Liver (tissue), 9 donors: ENCODE data around the gene CHTOP. TPM values are rescaled to one million over a fixed set of nuclear protein-coding genes. Genes with fewer than 3 reads are reported as not detected.

Experiments used
- DNase-seq: peaks from one replicate; pipeline ENCODE4 v3.0.0-alpha.2; 2017; ENCODE audit warnings: low spot score
- H3K27ac ChIP-seq, 2 donors: one replicate each; pipeline ENCODE4 v1.7.0; 2013; ENCODE audit warnings: inconsistent platforms in 2 of 2, low read length in 2 of 2, control low read depth in 1 of 2, low read depth in 1 of 2, mild to moderate bottlenecking in 1 of 2
- H3K27me3 ChIP-seq, 4 donors: one replicate each; pipeline versions ENCODE4 v1.6.1 to v1.7.0; 2013; ENCODE audit warnings: low read length in 3 of 4, inconsistent platforms in 1 of 4, mild to moderate bottlenecking in 1 of 4, moderate library complexity in 1 of 4; ENCODE audit not compliant: control insufficient read depth in 4 of 4, insufficient read depth in 4 of 4
- H3K36me3 ChIP-seq, 4 donors: one replicate each; pipeline versions ENCODE4 v1.6.1 to v1.7.0; 2013; ENCODE audit warnings: low read length in 3 of 4, mild to moderate bottlenecking in 3 of 4, low read depth in 1 of 4, moderate library complexity in 1 of 4; ENCODE audit not compliant: control insufficient read depth in 4 of 4, insufficient read depth in 3 of 4
- H3K4me1 ChIP-seq, 4 donors: one replicate each; pipeline versions ENCODE4 v1.6.1 to v1.7.0; 2013; ENCODE audit warnings: low read length in 3 of 4, mild to moderate bottlenecking in 3 of 4, moderate library complexity in 1 of 4; ENCODE audit not compliant: control insufficient read depth in 4 of 4, insufficient read depth in 4 of 4
- H3K4me3 ChIP-seq, 3 donors: one replicate each; pipeline versions ENCODE4 v1.6.1 to v1.7.0; 2013; ENCODE audit warnings: low read length in 3 of 3, control low read depth in 1 of 3, low read depth in 1 of 3, mild to moderate bottlenecking in 1 of 3
- H3K9ac ChIP-seq, 2 donors: one replicate each; pipeline ENCODE4 v1.7.0; 2013; ENCODE audit warnings: low read length in 2 of 2, mild to moderate bottlenecking in 2 of 2, moderate library complexity in 2 of 2, control low read depth in 1 of 2, low read depth in 1 of 2
- H3K9me3 ChIP-seq, 4 donors: one replicate each; pipeline versions ENCODE4 v1.6.1 to v1.7.0; 2013; ENCODE audit warnings: low read length in 3 of 4; ENCODE audit not compliant: control insufficient read depth in 4 of 4
- ATF3 ChIP-seq: IDR thresholded peaks from 2 replicates; pipeline ENCODE4 v1.6.1; 2016; ENCODE audit warnings: antibody characterized with exemption
- EGR1 ChIP-seq, 2 donors: IDR thresholded peaks; 2 replicates each; pipeline ENCODE4 v1.6.1; 2016 to 2018; ENCODE audit warnings: antibody characterized with exemption in 2 of 2, low read depth in 2 of 2
- FOXA1 ChIP-seq: IDR thresholded peaks from 2 replicates; pipeline ENCODE4 v1.6.1; 2016; ENCODE audit warnings: antibody characterized with exemption
- FOXA2 ChIP-seq: IDR thresholded peaks from 2 replicates; pipeline ENCODE4 v1.6.1; 2016; ENCODE audit warnings: antibody characterized with exemption
- GABPA ChIP-seq, 2 donors: IDR thresholded peaks in 1 of 2; conservative IDR thresholded peaks in 1 of 2; 2 replicates each; pipeline ENCODE4 v1.6.1; 2016; ENCODE audit warnings: antibody characterized with exemption in 2 of 2, mild to moderate bottlenecking in 1 of 2, moderate library complexity in 1 of 2
- HNF4A ChIP-seq, 2 donors: conservative IDR thresholded peaks; 2 replicates each; pipeline ENCODE4 v1.6.1; 2016; ENCODE audit warnings: antibody characterized with exemption in 2 of 2, mild to moderate bottlenecking in 2 of 2
- HNF4G ChIP-seq: IDR thresholded peaks from 2 replicates; pipeline ENCODE4 v1.6.1; 2016; ENCODE audit warnings: antibody characterized with exemption
- JUND ChIP-seq, 2 donors: IDR thresholded peaks; 2 replicates each; pipeline ENCODE4 v1.6.1; 2016; ENCODE audit warnings: antibody characterized with exemption in 2 of 2
- MAX ChIP-seq: IDR thresholded peaks from 2 replicates; pipeline ENCODE4 v1.6.1; 2016; ENCODE audit warnings: antibody characterized with exemption
- NR2F2 ChIP-seq: IDR thresholded peaks from 2 replicates; pipeline ENCODE4 v1.6.1; 2016; ENCODE audit warnings: antibody characterized with exemption
- RAD21 ChIP-seq, 2 donors: IDR thresholded peaks; 2 replicates each; pipeline ENCODE4 v1.6.1; 2016; ENCODE audit warnings: antibody characterized with exemption in 2 of 2, mild to moderate bottlenecking in 2 of 2
- RXRA ChIP-seq, 2 donors: IDR thresholded peaks; 2 replicates each; pipeline ENCODE4 v1.6.1; 2017 to 2018; ENCODE audit warnings: antibody characterized with exemption in 2 of 2, mild to moderate bottlenecking in 1 of 2
- SP1 ChIP-seq: IDR thresholded peaks from 2 replicates; pipeline ENCODE4 v1.6.1; 2018; ENCODE audit warnings: antibody characterized with exemption, mild to moderate bottlenecking
- TAF1 ChIP-seq: conservative IDR thresholded peaks from 2 replicates; pipeline ENCODE4 v1.6.1; 2016; ENCODE audit warnings: antibody characterized with exemption, mild to moderate bottlenecking
- YY1 ChIP-seq: IDR thresholded peaks from 2 replicates; pipeline ENCODE4 v1.6.1; 2016; ENCODE audit warnings: antibody characterized with exemption, mild to moderate bottlenecking
- whole genome bisulfite sequencing: extraction: QIAGEN DNeasy Blood & Tissue Kit; methylation state at CpG from one replicate; pipeline ENCODE4 v1.1.7; 2013; 5-methylcytosine and 5-hydroxymethylcytosine counted together
- polyA plus RNA-seq, 2 donors: library from polyadenylated mRNA; stranded (reverse) in 1 of 2; unstranded in 1 of 2; fragments of 200-250 nt in 1 of 2; fragments of >200 nt in 1 of 2; fragmentation: Nextera tagmentation in 1 of 2; extraction: Ambion mirVana in 1 of 2; gene quantifications; one replicate each; pipeline versions ENCODE4 v1.2.1 to v1.2.3, GENCODE V29; 2013 to 2015
- total RNA-seq, 2 donors: library from RNA; depleted of rRNA; stranded (reverse); fragments of >200 nt; gene quantifications; one replicate each; pipeline ENCODE4 v1.2.3, GENCODE V29; 2014
- TF ChIP-seq, protein P1 (sequence below): fragments of 150-350 bp; IDR thresholded peaks from 2 replicates; pipeline ENCODE4 v1.5.1; 2017; ENCODE audit warnings: improper control_type of control experiment, low read depth, low read length; ENCODE audit not compliant: missing input control
- TF ChIP-seq, protein P2 (sequence below): IDR thresholded peaks from 2 replicates; pipeline ENCODE4 v1.6.1; 2016; ENCODE audit warnings: antibody characterized with exemption
- TF ChIP-seq, protein P3 (sequence below): IDR thresholded peaks from 2 replicates; pipeline ENCODE4 v1.6.1; 2016; ENCODE audit warnings: antibody characterized with exemption, mild to moderate bottlenecking
- donor health status: healthy.
- donor health status: healthy.
- donor health status: healthy.
- donor health status: healthy.
- donor health status: healthy.

The CHTOP gene
- total and polyA plus RNA-seq, 4 donors: 16.4 to 30.9 (median 24.3) TPM

- Histone ChIP-seq H3K9ac (peak overlapping the region; percentile 76 to 84), H3K4me1 (peaks cover 21 to 58% (median 43%) of the 10 kb centered on the region in 4 donors), H3K4me3 (peak overlapping the region; percentile 72 to 75 (median 74)), H3K36me3 (peaks cover 0 to 2% (median under 1%) of the 10 kb centered on the region in 4 donors), H3K27me3 (no peaks in the 10 kb centered on the region), H3K27ac (peak overlapping the region; percentile 90 to 95), H3K9me3 (no peaks in the 10 kb centered on the region)
- WGBS: 30% methylated on average over 11 of the region's 11 CpGs
- DNase-seq: no peak
- TF ChIP-seq RXRA (IDR thresholded peaks at IDR 0.05): no peak
- no peak for TF ChIP-seq FOXA2
- no peak for TF ChIP-seq GABPA (IDR thresholded peaks at IDR 0.05 in 1 of 2, conservative IDR thresholded peaks at IDR 0.05 in 1 of 2)
- TF ChIP-seq MAX: no peak
- no peak for TF ChIP-seq TAF1
- TF ChIP-seq FOXA1: no peak
- no peak for TF ChIP-seq YY1
- TF ChIP-seq RAD21 (IDR thresholded peaks at IDR 0.05): no peak
These were observed 21.6 kb upstream of the CHTOP start for GRCh38 chr1:153612111-153612754.

DNA sequence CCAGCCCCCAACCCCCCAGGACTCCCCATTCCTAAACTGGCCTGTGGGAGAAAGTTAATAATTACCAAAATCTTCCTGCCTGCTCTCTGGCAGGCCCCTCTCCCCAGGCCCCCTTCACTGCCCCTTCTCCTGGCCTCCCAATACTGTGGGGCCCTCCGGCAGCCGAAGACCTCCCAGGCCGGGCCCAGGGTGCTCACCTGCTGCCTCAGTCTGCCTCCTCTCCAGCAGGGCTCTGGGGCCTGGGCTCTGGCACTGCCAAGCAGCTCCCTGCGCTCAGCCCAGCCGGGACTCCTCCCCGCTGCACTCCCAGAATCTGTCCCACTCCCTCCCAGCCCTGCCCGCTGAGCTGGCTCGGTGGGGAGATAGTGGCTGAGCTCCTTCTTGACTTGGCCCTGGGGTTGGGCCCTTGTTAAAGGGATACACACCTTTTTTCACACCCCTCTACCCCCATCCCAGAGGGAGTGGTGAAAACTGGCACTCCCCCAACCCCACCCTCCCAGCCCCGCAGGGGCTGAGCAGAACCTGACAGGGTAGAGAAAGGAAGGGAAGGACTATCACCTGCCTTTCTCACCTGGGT lies 21.0 kb upstream of the CHTOP start, which contains the start of gene S100A16:
S100A16 (minus strand) TSS at position 383 of the 577 bp plus-strand sequence. CDS start 4,986 bp downstream, outside the sequence.
- no peaks in the 10 kb centered on the region for H3K27me3 ChIP-seq
- no peaks in the 10 kb centered on the region for H3K9me3 ChIP-seq
- peak; percentile 62 for DNase-seq
- peak within 1 kb of the TSS; percentile 76 to 84 for H3K9ac ChIP-seq
- H3K4me3 ChIP-seq: peak within 1 kb of the TSS; percentile 72 to 75 (median 74)
- 29% methylated on average over 9 of the region's 9 CpGs for WGBS
- H3K36me3 ChIP-seq: no peaks in the 10 kb centered on the region
- peak within 1 kb of the TSS; percentile 90 to 95 for H3K27ac ChIP-seq
- no peak for TF ChIP-seq FOXA2
- TF ChIP-seq, protein P1, sequence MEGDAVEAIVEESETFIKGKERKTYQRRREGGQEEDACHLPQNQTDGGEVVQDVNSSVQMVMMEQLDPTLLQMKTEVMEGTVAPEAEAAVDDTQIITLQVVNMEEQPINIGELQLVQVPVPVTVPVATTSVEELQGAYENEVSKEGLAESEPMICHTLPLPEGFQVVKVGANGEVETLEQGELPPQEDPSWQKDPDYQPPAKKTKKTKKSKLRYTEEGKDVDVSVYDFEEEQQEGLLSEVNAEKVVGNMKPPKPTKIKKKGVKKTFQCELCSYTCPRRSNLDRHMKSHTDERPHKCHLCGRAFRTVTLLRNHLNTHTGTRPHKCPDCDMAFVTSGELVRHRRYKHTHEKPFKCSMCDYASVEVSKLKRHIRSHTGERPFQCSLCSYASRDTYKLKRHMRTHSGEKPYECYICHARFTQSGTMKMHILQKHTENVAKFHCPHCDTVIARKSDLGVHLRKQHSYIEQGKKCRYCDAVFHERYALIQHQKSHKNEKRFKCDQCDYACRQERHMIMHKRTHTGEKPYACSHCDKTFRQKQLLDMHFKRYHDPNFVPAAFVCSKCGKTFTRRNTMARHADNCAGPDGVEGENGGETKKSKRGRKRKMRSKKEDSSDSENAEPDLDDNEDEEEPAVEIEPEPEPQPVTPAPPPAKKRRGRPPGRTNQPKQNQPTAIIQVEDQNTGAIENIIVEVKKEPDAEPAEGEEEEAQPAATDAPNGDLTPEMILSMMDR: no peak
- peak; percentile 22 for TF ChIP-seq TAF1
- peak in 1 of 2 donors; percentile 31 for TF ChIP-seq RAD21 (IDR thresholded peaks at IDR 0.05)
- peak; percentile 37 for TF ChIP-seq MAX
- TF ChIP-seq YY1: peak; percentile 68
- no peak for TF ChIP-seq FOXA1
- TF ChIP-seq EGR1 (IDR thresholded peaks at IDR 0.05; ENCODE audit: low read depth in 2 of 2): no peak
- peak; percentile 28 to 34 for TF ChIP-seq RXRA (IDR thresholded peaks at IDR 0.05)
- TF ChIP-seq JUND (IDR thresholded peaks at IDR 0.05): no peak
- TF ChIP-seq, protein P2, sequence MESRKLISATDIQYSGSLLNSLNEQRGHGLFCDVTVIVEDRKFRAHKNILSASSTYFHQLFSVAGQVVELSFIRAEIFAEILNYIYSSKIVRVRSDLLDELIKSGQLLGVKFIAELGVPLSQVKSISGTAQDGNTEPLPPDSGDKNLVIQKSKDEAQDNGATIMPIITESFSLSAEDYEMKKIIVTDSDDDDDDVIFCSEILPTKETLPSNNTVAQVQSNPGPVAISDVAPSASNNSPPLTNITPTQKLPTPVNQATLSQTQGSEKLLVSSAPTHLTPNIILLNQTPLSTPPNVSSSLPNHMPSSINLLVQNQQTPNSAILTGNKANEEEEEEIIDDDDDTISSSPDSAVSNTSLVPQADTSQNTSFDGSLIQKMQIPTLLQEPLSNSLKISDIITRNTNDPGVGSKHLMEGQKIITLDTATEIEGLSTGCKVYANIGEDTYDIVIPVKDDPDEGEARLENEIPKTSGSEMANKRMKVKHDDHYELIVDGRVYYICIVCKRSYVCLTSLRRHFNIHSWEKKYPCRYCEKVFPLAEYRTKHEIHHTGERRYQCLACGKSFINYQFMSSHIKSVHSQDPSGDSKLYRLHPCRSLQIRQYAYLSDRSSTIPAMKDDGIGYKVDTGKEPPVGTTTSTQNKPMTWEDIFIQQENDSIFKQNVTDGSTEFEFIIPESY: no peak
- TF ChIP-seq ATF3: no peak
- TF ChIP-seq, protein P3, sequence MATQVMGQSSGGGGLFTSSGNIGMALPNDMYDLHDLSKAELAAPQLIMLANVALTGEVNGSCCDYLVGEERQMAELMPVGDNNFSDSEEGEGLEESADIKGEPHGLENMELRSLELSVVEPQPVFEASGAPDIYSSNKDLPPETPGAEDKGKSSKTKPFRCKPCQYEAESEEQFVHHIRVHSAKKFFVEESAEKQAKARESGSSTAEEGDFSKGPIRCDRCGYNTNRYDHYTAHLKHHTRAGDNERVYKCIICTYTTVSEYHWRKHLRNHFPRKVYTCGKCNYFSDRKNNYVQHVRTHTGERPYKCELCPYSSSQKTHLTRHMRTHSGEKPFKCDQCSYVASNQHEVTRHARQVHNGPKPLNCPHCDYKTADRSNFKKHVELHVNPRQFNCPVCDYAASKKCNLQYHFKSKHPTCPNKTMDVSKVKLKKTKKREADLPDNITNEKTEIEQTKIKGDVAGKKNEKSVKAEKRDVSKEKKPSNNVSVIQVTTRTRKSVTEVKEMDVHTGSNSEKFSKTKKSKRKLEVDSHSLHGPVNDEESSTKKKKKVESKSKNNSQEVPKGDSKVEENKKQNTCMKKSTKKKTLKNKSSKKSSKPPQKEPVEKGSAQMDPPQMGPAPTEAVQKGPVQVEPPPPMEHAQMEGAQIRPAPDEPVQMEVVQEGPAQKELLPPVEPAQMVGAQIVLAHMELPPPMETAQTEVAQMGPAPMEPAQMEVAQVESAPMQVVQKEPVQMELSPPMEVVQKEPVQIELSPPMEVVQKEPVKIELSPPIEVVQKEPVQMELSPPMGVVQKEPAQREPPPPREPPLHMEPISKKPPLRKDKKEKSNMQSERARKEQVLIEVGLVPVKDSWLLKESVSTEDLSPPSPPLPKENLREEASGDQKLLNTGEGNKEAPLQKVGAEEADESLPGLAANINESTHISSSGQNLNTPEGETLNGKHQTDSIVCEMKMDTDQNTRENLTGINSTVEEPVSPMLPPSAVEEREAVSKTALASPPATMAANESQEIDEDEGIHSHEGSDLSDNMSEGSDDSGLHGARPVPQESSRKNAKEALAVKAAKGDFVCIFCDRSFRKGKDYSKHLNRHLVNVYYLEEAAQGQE: no peak
- TF ChIP-seq HNF4A (conservative IDR thresholded peaks at IDR 0.05): peak; percentile 39 to 42
- TF ChIP-seq HNF4G: no peak
- TF ChIP-seq GABPA (IDR thresholded peaks at IDR 0.05 in 1 of 2, conservative IDR thresholded peaks at IDR 0.05 in 1 of 2): no peak
- no peak for TF ChIP-seq NR2F2
- peak; percentile 52 for TF ChIP-seq SP1
- H3K4me1 ChIP-seq: peaks cover 25 to 64% (median 46%) of the 10 kb centered on the region in 4 donors
